ENCODE results near the gene NAE1.

DNA sequence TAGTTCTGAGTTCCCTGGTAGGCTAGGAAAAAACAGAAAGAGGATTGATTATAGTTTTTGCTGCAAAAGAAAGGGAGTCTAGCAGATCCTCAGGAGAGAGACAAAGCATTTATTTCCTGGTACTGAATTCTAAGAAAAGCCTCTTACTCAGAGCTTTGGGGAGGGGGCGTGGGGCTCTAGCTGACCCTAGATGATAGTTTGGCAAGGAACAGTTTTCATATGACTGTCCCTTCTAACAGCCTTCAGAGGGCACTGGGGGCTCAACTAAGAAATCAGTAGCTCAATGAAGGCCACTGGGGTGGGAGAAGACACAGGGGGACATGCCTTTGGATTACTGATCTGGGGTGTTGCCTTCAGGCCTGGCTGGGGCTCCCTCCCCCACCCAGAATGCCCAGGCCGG, 17.4 kb upstream of the NAE1 start:
- TF ChIP-seq POLR2A (IDR thresholded peaks at IDR 0.05) (no peak), CTCF (IDR thresholded peaks at IDR 0.05) (no peak)

All from right lobe of liver (tissue), 4 donors.